Osteocyte (in vitro differentiated cells): ENCODE measurements around the gene HERC2. TPM values are rescaled to one million over a fixed set of nuclear protein-coding genes. Genes with fewer than 3 reads are reported as not detected.

Experiments
- DNase-seq: peaks from one replicate; pipeline ENCODE4 v3.0.0; 2021; ENCODE audit warnings: mixed read lengths; ENCODE audit not compliant: unreplicated experiment; ENCODE audit errors: extremely low spot score
- H3K27ac Mint-ChIP-seq: one replicate; pipeline ENCODE4 v1.8.0; 2021; ENCODE audit warnings: mild to moderate bottlenecking, mixed read lengths; ENCODE audit not compliant: unreplicated experiment
- H3K27me3 Mint-ChIP-seq: one replicate; pipeline ENCODE4 v1.8.0; 2021; ENCODE audit warnings: mixed read lengths; ENCODE audit not compliant: unreplicated experiment
- H3K36me3 Mint-ChIP-seq: one replicate; pipeline ENCODE4 v1.8.0; 2021; ENCODE audit warnings: mixed read lengths; ENCODE audit not compliant: unreplicated experiment
- H3K4me1 Mint-ChIP-seq: one replicate; pipeline ENCODE4 v1.8.0; 2021; ENCODE audit warnings: mixed read lengths; ENCODE audit not compliant: unreplicated experiment
- H3K4me3 Mint-ChIP-seq: one replicate; pipeline ENCODE4 v1.8.0; 2021; ENCODE audit warnings: mild to moderate bottlenecking, moderate library complexity, mixed read lengths; ENCODE audit not compliant: unreplicated experiment
- H3K9me3 Mint-ChIP-seq: one replicate; pipeline ENCODE4 v1.8.0; 2021; ENCODE audit warnings: mixed read lengths; ENCODE audit not compliant: unreplicated experiment
- total RNA-seq: library from RNA; stranded (reverse); gene quantifications from 2 replicates; pipeline ENCODE4 v1.2.1, GENCODE V29; 2021
- TF ChIP-seq, protein P1 (sequence below): fragments of 200-600 bp; sonication (generic); IDR thresholded peaks from 2 replicates; pipeline ENCODE4 v1.5.0; 2021; ENCODE audit warnings: antibody characterized with exemption, mild to moderate bottlenecking, moderate library complexity

Gene HERC2
- total RNA-seq, 1 donor from 2014 or later: 89.2 TPM

DNA sequence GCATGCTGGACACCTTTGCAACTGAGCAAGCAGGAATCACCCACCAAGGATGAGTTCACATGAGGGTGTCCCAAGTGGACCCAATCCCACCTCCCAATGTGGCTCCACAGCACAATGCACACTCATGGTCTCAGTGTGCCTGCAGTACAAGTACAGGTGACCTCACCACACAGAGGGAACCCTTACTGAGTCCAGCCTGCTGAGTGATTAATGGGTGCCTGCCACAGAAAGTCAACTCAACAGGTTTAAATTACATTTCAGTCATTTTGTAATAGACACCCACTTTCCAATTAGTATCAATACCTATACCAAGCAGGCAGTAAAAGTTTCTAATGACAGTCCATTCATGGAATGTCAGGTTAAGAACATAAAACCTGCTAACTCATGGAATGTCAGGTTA lies 59.5 kb downstream of the HERC2 start:
- H3K4me1 Mint-ChIP-seq: no peaks in the 10 kb centered on the region
- H3K4me3 Mint-ChIP-seq: no peak overlapping the region
- peaks cover 42% of the 10 kb centered on the region for H3K36me3 Mint-ChIP-seq
- H3K9me3 Mint-ChIP-seq: no peaks in the 10 kb centered on the region
- TF ChIP-seq, protein P1, sequence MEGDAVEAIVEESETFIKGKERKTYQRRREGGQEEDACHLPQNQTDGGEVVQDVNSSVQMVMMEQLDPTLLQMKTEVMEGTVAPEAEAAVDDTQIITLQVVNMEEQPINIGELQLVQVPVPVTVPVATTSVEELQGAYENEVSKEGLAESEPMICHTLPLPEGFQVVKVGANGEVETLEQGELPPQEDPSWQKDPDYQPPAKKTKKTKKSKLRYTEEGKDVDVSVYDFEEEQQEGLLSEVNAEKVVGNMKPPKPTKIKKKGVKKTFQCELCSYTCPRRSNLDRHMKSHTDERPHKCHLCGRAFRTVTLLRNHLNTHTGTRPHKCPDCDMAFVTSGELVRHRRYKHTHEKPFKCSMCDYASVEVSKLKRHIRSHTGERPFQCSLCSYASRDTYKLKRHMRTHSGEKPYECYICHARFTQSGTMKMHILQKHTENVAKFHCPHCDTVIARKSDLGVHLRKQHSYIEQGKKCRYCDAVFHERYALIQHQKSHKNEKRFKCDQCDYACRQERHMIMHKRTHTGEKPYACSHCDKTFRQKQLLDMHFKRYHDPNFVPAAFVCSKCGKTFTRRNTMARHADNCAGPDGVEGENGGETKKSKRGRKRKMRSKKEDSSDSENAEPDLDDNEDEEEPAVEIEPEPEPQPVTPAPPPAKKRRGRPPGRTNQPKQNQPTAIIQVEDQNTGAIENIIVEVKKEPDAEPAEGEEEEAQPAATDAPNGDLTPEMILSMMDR: no peak
- no peak overlapping the region for H3K27ac Mint-ChIP-seq
- no peak for DNase-seq
- no peaks in the 10 kb centered on the region for H3K27me3 Mint-ChIP-seq

DNA sequence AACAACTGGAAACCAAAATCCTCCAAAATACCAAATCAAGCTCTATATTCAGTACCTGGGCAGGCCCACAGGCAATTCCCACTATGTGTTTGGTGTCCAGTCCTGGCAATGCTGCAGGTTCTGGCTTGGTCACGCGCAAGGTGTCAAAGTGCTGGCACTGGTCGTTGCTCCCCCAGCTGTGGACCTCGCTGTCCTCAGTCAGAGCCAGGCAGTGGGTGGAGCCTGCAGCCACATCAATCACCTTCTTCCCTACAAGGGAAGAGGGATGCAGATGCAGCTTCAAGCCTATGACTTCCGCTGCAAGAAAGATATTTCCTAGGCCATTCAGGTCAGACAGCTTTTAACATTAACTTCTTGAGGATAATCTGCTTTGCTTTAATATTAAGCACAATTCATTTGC lies 61.3 kb downstream of the HERC2 start:
- Mint-ChIP-seq H3K27me3 (no peaks in the 10 kb centered on the region), H3K4me1 (no peaks in the 10 kb centered on the region), H3K9me3 (no peaks in the 10 kb centered on the region), H3K4me3 (no peak overlapping the region), H3K27ac (no peak overlapping the region), H3K36me3 (peaks cover 43% of the 10 kb centered on the region)
- TF ChIP-seq, protein P1: no peak
- DNase-seq: no peak

DNA sequence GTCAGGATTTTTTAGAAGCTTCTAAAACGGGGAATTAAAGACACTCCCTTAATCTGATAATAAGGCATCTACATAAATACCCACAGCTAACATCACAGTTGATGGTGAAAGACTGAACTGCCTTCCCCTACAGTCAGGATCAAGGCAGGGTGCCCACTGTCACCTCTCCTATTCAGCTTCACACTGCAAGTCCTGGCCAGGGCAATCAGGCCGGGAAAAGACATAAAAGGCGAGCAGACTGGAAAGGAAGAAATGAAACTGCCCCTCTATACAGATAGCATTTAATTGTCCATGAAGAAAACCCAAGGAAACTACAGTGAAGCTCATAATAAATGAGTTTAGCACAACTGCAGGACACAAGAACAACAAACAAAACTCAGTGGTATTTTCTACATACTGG lies 61.7 kb downstream of the HERC2 start:
- TF ChIP-seq, protein P1: no peak
- no peaks in the 10 kb centered on the region for H3K4me1 Mint-ChIP-seq
- H3K4me3 Mint-ChIP-seq: no peak overlapping the region
- H3K9me3 Mint-ChIP-seq: no peaks in the 10 kb centered on the region
- DNase-seq: no peak
- no peaks in the 10 kb centered on the region for H3K27me3 Mint-ChIP-seq
- peaks cover 44% of the 10 kb centered on the region for H3K36me3 Mint-ChIP-seq
- H3K27ac Mint-ChIP-seq: no peak overlapping the region

DNA sequence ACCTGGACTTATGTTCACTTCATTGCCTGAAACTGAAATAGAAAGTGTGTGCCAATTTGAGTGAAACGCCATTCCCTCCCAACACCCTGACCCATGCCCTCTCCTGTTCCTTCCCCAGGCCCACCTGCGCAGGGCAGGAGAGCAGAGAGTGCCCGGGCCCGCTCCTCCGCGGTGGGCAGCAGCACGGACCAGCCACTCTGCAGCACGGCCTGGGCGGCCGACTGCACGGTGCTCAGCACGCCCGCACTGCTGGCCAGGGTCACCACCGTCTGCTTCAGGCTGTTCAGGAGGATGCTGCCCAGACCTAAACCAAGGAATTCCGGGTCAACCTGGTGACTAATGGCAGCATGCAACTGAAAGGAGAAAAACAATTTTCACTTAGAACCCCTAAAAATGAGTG lies 66.0 kb downstream of the HERC2 start:
- Mint-ChIP-seq H3K4me3 (no peak overlapping the region), H3K27me3 (no peaks in the 10 kb centered on the region), H3K9me3 (no peaks in the 10 kb centered on the region), H3K4me1 (no peaks in the 10 kb centered on the region), H3K27ac (no peak overlapping the region), H3K36me3 (peaks cover 42% of the 10 kb centered on the region)
- no peak for DNase-seq
- TF ChIP-seq, protein P1: no peak

DNA sequence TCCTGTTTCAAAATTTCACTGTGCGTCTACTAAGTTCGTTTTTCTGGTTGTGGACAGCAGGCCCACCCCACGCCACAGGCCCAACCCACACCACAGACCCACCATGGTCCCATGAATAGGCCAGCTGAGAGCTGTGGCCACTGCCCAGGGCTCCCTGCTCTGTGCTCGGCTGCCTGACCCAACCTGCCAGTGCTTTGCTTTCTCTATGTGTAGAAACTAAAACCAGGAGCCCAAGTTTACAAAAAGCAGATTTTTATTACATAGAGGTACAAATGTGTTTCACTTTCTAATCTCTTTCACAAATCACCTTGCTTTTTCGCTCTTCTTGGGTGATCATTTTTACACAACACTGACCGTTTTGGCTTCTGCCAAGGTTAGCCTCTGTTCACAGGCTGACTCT lies 69.1 kb downstream of the HERC2 start:
- Mint-ChIP-seq H3K4me3 (no peak overlapping the region), H3K27me3 (no peaks in the 10 kb centered on the region), H3K27ac (no peak overlapping the region), H3K36me3 (peaks cover 51% of the 10 kb centered on the region), H3K9me3 (peaks cover 5% of the 10 kb centered on the region), H3K4me1 (no peaks in the 10 kb centered on the region)
- TF ChIP-seq, protein P1: no peak
- DNase-seq: no peak
